ENCODE measurements around the gene RALGDS. TPM values are rescaled to one million over a fixed set of nuclear protein-coding genes. Genes with fewer than 3 reads are reported as not detected.

Gene RALGDS
- total RNA-seq, 1 donor from 2014 or later, result 449 TPM

DNA sequence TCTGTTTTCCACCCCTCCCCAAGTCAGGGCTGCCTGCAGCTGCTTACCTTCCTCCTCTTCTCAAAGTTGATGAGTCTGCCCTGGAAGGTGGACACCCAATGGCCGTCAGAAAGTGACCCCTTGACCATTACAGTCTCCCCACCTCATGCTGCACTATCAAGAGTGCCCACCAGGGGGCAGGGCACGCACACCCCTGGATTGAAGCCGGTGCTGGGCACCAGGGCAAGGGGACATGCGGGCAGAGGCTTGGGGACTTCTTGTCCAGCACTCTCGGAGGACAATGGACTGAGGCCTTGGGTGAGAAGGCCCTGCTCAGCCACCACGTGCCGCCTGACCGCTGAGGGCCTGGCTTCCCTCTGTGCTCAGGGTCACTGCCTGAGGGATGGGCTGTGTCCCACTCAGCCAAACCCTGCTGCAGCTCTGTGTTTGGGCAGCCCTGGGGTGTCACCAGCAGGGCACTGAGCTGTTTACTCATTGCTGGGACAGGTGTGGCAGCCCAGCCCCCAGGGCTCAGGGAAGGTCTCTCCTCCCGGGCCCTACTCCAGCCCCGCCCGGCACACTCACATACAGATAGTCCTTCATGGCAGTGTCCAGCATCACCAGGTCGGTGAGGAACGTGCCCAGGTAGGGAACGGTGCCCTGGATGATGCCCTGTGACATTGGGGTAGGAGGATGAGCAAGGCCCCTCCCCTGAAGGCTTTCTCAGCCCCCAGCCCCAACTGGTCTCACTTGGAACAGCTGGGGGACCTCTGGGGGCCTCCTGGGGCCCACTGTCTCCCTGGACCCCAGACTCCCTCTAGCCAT lies 17.7 kb downstream of the RALGDS start:
- no peak overlapping the region for H3K27ac Mint-ChIP-seq (ENCODE audit: unreplicated experiment)
- H3K36me3 Mint-ChIP-seq (ENCODE audit: unreplicated experiment), result peaks cover 8% of the 10 kb centered on the region
- peaks cover 21% of the 10 kb centered on the region for H3K9me3 Mint-ChIP-seq (ENCODE audit: unreplicated experiment)
- H3K4me3 Mint-ChIP-seq (ENCODE audit: unreplicated experiment), result no peak overlapping the region
- H3K27me3 Mint-ChIP-seq (ENCODE audit: unreplicated experiment), result peaks cover 23% of the 10 kb centered on the region
- peak; percentile 78 for DNase-seq
- H3K4me1 Mint-ChIP-seq (ENCODE audit: low read depth, unreplicated experiment), result peaks cover 4% of the 10 kb centered on the region
- TF ChIP-seq, protein P1, sequence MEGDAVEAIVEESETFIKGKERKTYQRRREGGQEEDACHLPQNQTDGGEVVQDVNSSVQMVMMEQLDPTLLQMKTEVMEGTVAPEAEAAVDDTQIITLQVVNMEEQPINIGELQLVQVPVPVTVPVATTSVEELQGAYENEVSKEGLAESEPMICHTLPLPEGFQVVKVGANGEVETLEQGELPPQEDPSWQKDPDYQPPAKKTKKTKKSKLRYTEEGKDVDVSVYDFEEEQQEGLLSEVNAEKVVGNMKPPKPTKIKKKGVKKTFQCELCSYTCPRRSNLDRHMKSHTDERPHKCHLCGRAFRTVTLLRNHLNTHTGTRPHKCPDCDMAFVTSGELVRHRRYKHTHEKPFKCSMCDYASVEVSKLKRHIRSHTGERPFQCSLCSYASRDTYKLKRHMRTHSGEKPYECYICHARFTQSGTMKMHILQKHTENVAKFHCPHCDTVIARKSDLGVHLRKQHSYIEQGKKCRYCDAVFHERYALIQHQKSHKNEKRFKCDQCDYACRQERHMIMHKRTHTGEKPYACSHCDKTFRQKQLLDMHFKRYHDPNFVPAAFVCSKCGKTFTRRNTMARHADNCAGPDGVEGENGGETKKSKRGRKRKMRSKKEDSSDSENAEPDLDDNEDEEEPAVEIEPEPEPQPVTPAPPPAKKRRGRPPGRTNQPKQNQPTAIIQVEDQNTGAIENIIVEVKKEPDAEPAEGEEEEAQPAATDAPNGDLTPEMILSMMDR (IDR thresholded peaks at IDR 0.05; ENCODE audit: partially characterized antibody, unreplicated experiment), result peak; percentile 96

GRCh38 chr9:133102190-133103021 lies 18.6 kb downstream of the RALGDS start:
- Mint-ChIP-seq H3K36me3 (ENCODE audit: unreplicated experiment) (peaks cover 18% of the 10 kb centered on the region), H3K27ac (ENCODE audit: unreplicated experiment) (no peak overlapping the region), H3K4me3 (ENCODE audit: unreplicated experiment) (no peak overlapping the region), H3K4me1 (ENCODE audit: low read depth, unreplicated experiment) (peaks cover 4% of the 10 kb centered on the region), H3K9me3 (ENCODE audit: unreplicated experiment) (peaks cover 23% of the 10 kb centered on the region), H3K27me3 (ENCODE audit: unreplicated experiment) (peaks cover 26% of the 10 kb centered on the region)
- DNase-seq, result no peak
- TF ChIP-seq, protein P1 (IDR thresholded peaks at IDR 0.05; ENCODE audit: partially characterized antibody, unreplicated experiment), result no peak

- Mint-ChIP-seq H3K9me3 (ENCODE audit: unreplicated experiment) (peaks cover 27% of the 10 kb centered on the region), H3K27me3 (ENCODE audit: unreplicated experiment) (peaks cover 24% of the 10 kb centered on the region), H3K4me1 (ENCODE audit: low read depth, unreplicated experiment) (peaks cover 3% of the 10 kb centered on the region), H3K4me3 (ENCODE audit: unreplicated experiment) (no peak overlapping the region), H3K36me3 (ENCODE audit: unreplicated experiment) (peaks cover 24% of the 10 kb centered on the region), H3K27ac (ENCODE audit: unreplicated experiment) (peak overlapping the region; percentile 68)
- TF ChIP-seq, protein P1 (IDR thresholded peaks at IDR 0.05; ENCODE audit: partially characterized antibody, unreplicated experiment), result no peak
- no peak for DNase-seq
Measured at GRCh38 chr9:133101356-133102189, 19.5 kb downstream of the RALGDS start.

DNA sequence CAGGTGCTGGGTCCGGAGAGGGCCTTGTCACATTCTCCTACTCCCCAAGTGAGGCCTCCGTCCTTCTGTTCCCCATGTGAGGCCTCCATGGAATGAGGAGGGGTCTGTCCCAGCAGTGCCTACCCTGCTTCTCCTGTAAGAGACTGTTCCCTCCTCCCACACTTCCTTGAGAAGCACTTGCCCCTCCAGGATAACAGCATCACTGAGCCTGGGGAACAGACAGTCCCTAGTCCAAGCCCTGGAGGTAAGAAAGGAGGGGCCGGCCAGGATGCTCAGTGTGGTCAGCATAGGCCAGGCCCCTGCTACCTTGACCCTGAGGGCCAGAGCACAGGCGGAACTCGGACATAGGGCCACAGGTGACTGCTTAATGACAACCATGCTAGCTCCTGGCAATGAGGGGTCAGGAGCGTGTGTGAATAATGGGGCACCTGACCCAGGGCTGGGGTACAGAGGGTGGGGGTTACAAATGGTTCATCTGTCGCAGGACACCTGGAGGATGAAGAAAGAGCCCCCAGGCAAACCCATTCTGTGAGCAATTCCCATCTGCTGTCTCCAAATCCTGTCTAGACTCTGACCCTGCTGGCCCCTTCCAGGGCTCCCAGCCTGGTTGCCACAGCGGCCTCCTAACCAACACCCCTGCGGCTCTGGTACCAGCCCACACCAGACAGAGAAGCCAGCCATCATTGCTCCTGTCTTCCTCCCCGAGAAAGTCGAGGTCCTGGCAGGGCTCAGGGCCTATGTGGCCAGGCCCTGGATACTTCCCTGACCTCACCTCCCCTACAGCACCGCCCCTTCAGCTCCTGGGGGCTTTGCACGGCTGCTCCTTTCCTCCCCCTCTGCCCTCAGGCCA lies 20.3 kb downstream of the RALGDS start:
- peaks cover 2% of the 10 kb centered on the region for H3K4me1 Mint-ChIP-seq (ENCODE audit: low read depth, unreplicated experiment)
- no peak for DNase-seq
- peaks cover 28% of the 10 kb centered on the region for H3K9me3 Mint-ChIP-seq (ENCODE audit: unreplicated experiment)
- peaks cover 22% of the 10 kb centered on the region for H3K27me3 Mint-ChIP-seq (ENCODE audit: unreplicated experiment)
- TF ChIP-seq, protein P1 (IDR thresholded peaks at IDR 0.05; ENCODE audit: partially characterized antibody, unreplicated experiment), result no peak
- no peak overlapping the region for H3K4me3 Mint-ChIP-seq (ENCODE audit: unreplicated experiment)
- peak overlapping the region; percentile 68 for H3K27ac Mint-ChIP-seq (ENCODE audit: unreplicated experiment)
- H3K36me3 Mint-ChIP-seq (ENCODE audit: unreplicated experiment), result peaks cover 32% of the 10 kb centered on the region
